A673 (cell line): Measurements from ENCODE around the gene IL20. TPM values are rescaled to one million over a fixed set of nuclear protein-coding genes. Genes with fewer than 3 reads are reported as not detected.

Experiments
- BruUV-seq: library from RNA; stranded (reverse); fragments of 400-500 nt; replicated peaks from 2 replicates; lab custom pipeline; 2021; lab: Mats Ljungman, UMichigan
- CTCF ChIA-PET: fragments of 300-600 bp; sonication (Branson Sonifier 250); formaldehyde crosslinking; loops from one replicate; lab custom pipeline; 2022; ENCODE audit warnings: antibody characterized with exemption; lab: Charles Lee
- POLR2A ChIA-PET: fragments of 300-600 bp; sonication (Branson Sonifier 250); formaldehyde crosslinking; loops from one replicate; lab custom pipeline; 2022; ENCODE audit warnings: antibody characterized with exemption; ENCODE audit not compliant: low non-redundant PET; lab: Charles Lee
- DNase-seq: peaks from one replicate; pipeline ENCODE4 v3.0.0-alpha.2; 2015; ENCODE audit warnings: low spot score
- H3K27ac ChIP-seq: fragments of 200-600 bp; sonication (generic); 2 replicates; pipeline ENCODE4 v1.5.1; 2016; ENCODE audit warnings: mixed run types, low read depth, mild to moderate bottlenecking, mixed read lengths, antibody characterized with exemption, low read length; ENCODE audit not compliant: poor library complexity, severe bottlenecking
- H3K27me3 ChIP-seq: fragments of 200-600 bp; sonication (generic); replicated peaks from 2 replicates; pipeline ENCODE4 v1.6.1; 2017; ENCODE audit warnings: mixed run types, low read depth, mild to moderate bottlenecking, mixed read lengths, antibody characterized with exemption, low read length; ENCODE audit not compliant: insufficient read depth, poor library complexity
- H3K36me3 ChIP-seq: fragments of 200-600 bp; sonication (generic); 2 replicates; pipeline ENCODE4 v1.6.1; 2016; ENCODE audit warnings: mixed run types, mild to moderate bottlenecking, mixed read lengths, antibody characterized with exemption, low read length; ENCODE audit not compliant: insufficient read depth, poor library complexity, severe bottlenecking
- H3K4me1 ChIP-seq: fragments of 200-600 bp; sonication (generic); 2 replicates; pipeline ENCODE4 v1.6.1; 2017; ENCODE audit warnings: mixed run types, mild to moderate bottlenecking, mixed read lengths, antibody characterized with exemption, low read length; ENCODE audit not compliant: insufficient read depth, poor library complexity, severe bottlenecking
- H3K4me3 ChIP-seq: fragments of 200-600 bp; sonication (generic); 2 replicates; pipeline ENCODE4 v1.5.1; 2016; ENCODE audit warnings: low read depth, mixed run types, mild to moderate bottlenecking, mixed read lengths, low read length; ENCODE audit not compliant: poor library complexity, severe bottlenecking
- H3K9me3 ChIP-seq: fragments of 200-600 bp; sonication (generic); 2 replicates; pipeline ENCODE4 v1.6.1; 2016; ENCODE audit warnings: mixed run types, low read depth, mild to moderate bottlenecking, mixed read lengths, antibody characterized with exemption, low read length; ENCODE audit not compliant: poor library complexity, severe bottlenecking
- EZH2 ChIP-seq: fragments of 200-600 bp; sonication (generic); IDR thresholded peaks from 2 replicates; pipeline ENCODE4 v1.6.1; 2017; ENCODE audit warnings: borderline replicate concordance, low read depth, mild to moderate bottlenecking, mixed read lengths, antibody characterized with exemption, low read length; ENCODE audit not compliant: poor library complexity, severe bottlenecking
- intact Hi-C: fragments of 100-400 bp; cut with micrococcal nuclease; formaldehyde crosslinking; loops from one replicate; pipeline ENCODE4 v1.10.0; 2022; ENCODE audit not compliant: unreplicated experiment
- total RNA-seq: library from RNA; stranded (reverse); gene quantifications from 2 replicates; pipeline ENCODE4 v1.2.3, GENCODE V29; 2021
- TF ChIP-seq, protein P1 (sequence below): fragments of 300-800, 200-600 bp; sonication (generic); conservative IDR thresholded peaks from 2 replicates; pipeline ENCODE4 v1.5.1; 2017; ENCODE audit warnings: low read depth, mild to moderate bottlenecking, antibody characterized with exemption, low read length, moderate library complexity, mixed read lengths

The IL20 gene
- total RNA-seq, 1 experiment from 2014 or later = not detected

DNA sequence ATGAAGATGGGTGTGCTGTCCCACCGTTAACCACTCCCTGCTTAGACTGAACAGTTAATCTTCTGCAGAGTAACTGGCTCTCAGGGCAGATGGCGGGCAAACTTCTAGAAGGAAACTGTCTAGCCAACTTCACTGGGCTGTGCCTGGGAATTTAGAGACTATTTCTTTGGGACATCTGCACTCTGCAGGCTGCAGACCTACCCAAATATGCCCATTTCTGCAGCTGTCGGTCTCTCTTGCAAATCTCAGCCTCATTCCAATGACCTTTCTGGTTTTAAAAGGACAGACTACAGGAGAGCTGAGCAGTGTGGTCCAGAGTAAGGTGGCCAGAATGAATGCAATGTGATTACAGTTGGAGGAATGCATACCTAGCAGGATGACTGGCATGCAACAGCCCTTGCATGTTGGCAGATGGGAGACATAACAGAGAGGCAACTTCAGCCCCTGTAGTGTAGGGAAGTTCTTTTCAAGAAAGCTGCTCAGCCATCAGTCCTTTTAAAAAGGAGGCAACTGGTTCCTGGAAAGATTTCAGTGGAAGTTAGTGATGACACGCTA is 26.3 kb upstream of the IL20 start:
- no peaks in the 10 kb centered on the region for H3K4me1 ChIP-seq
- no peaks in the 10 kb centered on the region for H3K36me3 ChIP-seq
- no TSS peak for BruUV-seq
- TF ChIP-seq, protein P1, sequence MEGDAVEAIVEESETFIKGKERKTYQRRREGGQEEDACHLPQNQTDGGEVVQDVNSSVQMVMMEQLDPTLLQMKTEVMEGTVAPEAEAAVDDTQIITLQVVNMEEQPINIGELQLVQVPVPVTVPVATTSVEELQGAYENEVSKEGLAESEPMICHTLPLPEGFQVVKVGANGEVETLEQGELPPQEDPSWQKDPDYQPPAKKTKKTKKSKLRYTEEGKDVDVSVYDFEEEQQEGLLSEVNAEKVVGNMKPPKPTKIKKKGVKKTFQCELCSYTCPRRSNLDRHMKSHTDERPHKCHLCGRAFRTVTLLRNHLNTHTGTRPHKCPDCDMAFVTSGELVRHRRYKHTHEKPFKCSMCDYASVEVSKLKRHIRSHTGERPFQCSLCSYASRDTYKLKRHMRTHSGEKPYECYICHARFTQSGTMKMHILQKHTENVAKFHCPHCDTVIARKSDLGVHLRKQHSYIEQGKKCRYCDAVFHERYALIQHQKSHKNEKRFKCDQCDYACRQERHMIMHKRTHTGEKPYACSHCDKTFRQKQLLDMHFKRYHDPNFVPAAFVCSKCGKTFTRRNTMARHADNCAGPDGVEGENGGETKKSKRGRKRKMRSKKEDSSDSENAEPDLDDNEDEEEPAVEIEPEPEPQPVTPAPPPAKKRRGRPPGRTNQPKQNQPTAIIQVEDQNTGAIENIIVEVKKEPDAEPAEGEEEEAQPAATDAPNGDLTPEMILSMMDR = no peak
- no peak for TF ChIP-seq EZH2
- DNase-seq = no peak
- ChIA-PET CTCF (no interaction called here), POLR2A (no interaction called here)
- no peak overlapping the region for H3K4me3 ChIP-seq
- H3K9me3 ChIP-seq = no peaks in the 10 kb centered on the region
- intact Hi-C loops = no loop called here
- peaks cover 61% of the 10 kb centered on the region for H3K27me3 ChIP-seq
- H3K27ac ChIP-seq = no peak overlapping the region

DNA sequence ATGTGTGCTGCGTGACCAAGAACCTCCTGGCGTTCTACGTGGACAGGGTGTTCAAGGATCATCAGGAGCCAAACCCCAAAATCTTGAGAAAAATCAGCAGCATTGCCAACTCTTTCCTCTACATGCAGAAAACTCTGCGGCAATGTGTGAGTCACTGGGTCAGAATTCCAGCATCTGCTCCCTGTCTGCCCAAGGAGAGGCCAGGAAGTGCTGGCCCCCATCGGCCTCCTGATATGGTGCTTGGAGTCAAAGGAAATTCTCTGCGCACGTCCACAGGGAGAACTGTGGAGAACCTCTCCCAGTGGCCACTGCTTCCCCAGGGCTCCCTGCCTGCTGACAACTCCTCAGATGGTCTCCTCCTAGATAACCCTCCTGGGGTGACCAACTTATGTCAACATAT is 25.6 kb upstream of the IL20 start:
- intact Hi-C loops = no loop called here
- DNase-seq = no peak
- ChIA-PET CTCF (no interaction called here), POLR2A (no interaction called here)
- H3K4me1 ChIP-seq = no peaks in the 10 kb centered on the region
- no peaks in the 10 kb centered on the region for H3K9me3 ChIP-seq
- no TSS peak for BruUV-seq
- TF ChIP-seq, protein P1 = no peak
- TF ChIP-seq EZH2 = no peak
- no peak overlapping the region for H3K27ac ChIP-seq
- H3K36me3 ChIP-seq = no peaks in the 10 kb centered on the region
- no peak overlapping the region for H3K4me3 ChIP-seq
- H3K27me3 ChIP-seq = peaks cover 53% of the 10 kb centered on the region

DNA sequence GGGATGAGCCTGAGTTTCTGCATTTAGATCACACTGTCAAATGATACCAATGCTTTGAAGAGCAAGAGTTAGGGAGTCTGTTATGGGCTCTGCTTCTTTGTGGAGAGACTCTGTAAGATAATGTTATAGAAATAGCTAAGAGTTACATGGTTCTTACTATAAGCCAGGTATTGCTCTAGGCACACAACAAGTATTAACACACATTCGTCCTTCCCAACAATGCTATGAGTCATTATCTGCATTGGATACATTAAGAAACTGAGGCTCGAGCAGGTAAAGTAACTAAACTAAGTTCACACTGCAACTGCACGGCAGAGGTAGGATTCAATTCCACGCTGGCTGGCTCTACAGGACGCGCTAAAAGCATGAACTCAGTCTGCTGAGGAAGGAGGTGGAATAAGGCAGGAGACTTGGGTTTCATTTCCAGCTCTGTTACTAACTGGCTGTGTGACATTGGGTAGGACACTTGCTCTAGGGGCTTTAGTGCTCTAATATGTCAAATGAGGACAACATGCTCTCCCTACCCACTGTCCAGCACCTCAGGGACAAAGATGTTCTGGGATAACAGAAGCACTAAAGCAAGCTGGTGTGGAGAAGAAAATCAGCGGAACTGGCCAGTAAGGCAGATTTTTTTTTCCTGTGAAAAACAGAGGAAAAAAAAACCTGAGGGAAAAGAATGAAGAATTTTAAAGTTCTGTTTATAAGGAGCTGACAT is 23.7 kb upstream of the IL20 start:
- H3K27me3 ChIP-seq = peaks cover 35% of the 10 kb centered on the region
- H3K27ac ChIP-seq = no peak overlapping the region
- H3K9me3 ChIP-seq = no peaks in the 10 kb centered on the region
- ChIA-PET POLR2A (interaction anchor here (0.6 kb wide), 1 partner anchor 1872 kb away, joined by 3 read pairs; no protein-coding TSS in a partner anchor), CTCF (no interaction called here)
- no peaks in the 10 kb centered on the region for H3K36me3 ChIP-seq
- no TSS peak for BruUV-seq
- intact Hi-C loops = no loop called here
- no peak for TF ChIP-seq EZH2
- TF ChIP-seq, protein P1 = no peak
- no peak for DNase-seq
- no peak overlapping the region for H3K4me3 ChIP-seq
- H3K4me1 ChIP-seq = no peaks in the 10 kb centered on the region
